HepG2 (cell line): ENCODE results near the gene TBX10. TPM values are rescaled to one million over a fixed set of nuclear protein-coding genes. Genes with fewer than 3 reads are reported as not detected.

ENCODE experiments used
- ARID2 ChIP-seq: sonication (generic); formaldehyde crosslinking; IDR thresholded peaks from 2 replicates; pipeline ENCODE4 v1.8.1; 2022; ENCODE audit warnings: mild to moderate bottlenecking, missing genetic modification reagents, borderline replicate concordance
- ATF2 ChIP-seq: sonication (generic); formaldehyde crosslinking; IDR thresholded peaks from 2 replicates; pipeline ENCODE4 v1.4.0; 2020; ENCODE audit warnings: missing genetic modification reagents
- CEBPB ChIP-seq: IDR thresholded peaks from 2 replicates; pipeline ENCODE4 v1.6.1; 2011; ENCODE audit warnings: low read depth, low read length, improper control_type of control experiment, borderline replicate concordance
- CREM ChIP-seq, 2 experiments: sonication (generic) in 1 of 2; formaldehyde crosslinking in 1 of 2; IDR thresholded peaks; 2 replicates each; pipeline versions ENCODE4 v1.4.0 to v1.6.1; 2016 to 2020; ENCODE audit warnings: antibody characterized with exemption in 1 of 2, mild to moderate bottlenecking in 1 of 2, missing genetic modification reagents in 1 of 2
- HOXA3 ChIP-seq: sonication (generic); formaldehyde crosslinking; IDR thresholded peaks from 2 replicates; pipeline ENCODE4 v1.5.0; 2020; ENCODE audit warnings: missing genetic modification reagents
- KAT7 ChIP-seq: IDR thresholded peaks from 2 replicates; pipeline ENCODE4 v1.6.1; 2018; ENCODE audit warnings: borderline replicate concordance, missing compliant biosample characterization
- KLF6 ChIP-seq: IDR thresholded peaks from 2 replicates; pipeline ENCODE4 v1.8.0; 2016; ENCODE audit warnings: missing biosample characterization, missing genetic modification reagents
- NR2F1 ChIP-seq, 2 experiments: fragments of 450-650 bp in 1 of 2; formaldehyde crosslinking in 1 of 2; IDR thresholded peaks; 2 replicates each; pipeline versions ENCODE4 v1.5.0 to v1.6.1; 2016 to 2020; ENCODE audit warnings: mild to moderate bottlenecking in 1 of 2, missing compliant biosample characterization in 1 of 2, missing genetic modification reagents in 1 of 2, moderate library complexity in 1 of 2
- NR2F6 ChIP-seq, 2 experiments: IDR thresholded peaks; 2 replicates each; pipeline ENCODE4 v1.6.1; 2016; ENCODE audit warnings: antibody characterized with exemption in 1 of 2, mild to moderate bottlenecking in 1 of 2
- PAXIP1 ChIP-seq: sonication (generic); formaldehyde crosslinking; conservative IDR thresholded peaks from 2 replicates; pipeline ENCODE4 v1.4.0; 2020; ENCODE audit warnings: mild to moderate bottlenecking, missing genetic modification reagents, moderate library complexity
- SAP130 ChIP-seq: IDR thresholded peaks from 2 replicates; pipeline ENCODE4 v1.6.1; 2016; ENCODE audit warnings: low read depth
- TOPORS ChIP-seq: sonication (generic); formaldehyde crosslinking; IDR thresholded peaks from 2 replicates; pipeline ENCODE4 v1.8.0; 2023; ENCODE audit warnings: mild to moderate bottlenecking, missing genetic modification reagents
- YY1 ChIP-seq: IDR thresholded peaks from 2 replicates; pipeline ENCODE4 v1.6.1; 2011; ENCODE audit warnings: low read length, low read depth, moderate library complexity, mild to moderate bottlenecking; ENCODE audit not compliant: insufficient read depth, insufficient replicate concordance
- ZBTB10 ChIP-seq: sonication (generic); formaldehyde crosslinking; IDR thresholded peaks from 2 replicates; pipeline ENCODE4 v1.4.0; 2020; ENCODE audit warnings: missing genetic modification reagents, borderline replicate concordance
- ZFX ChIP-seq: sonication (generic); formaldehyde crosslinking; IDR thresholded peaks from 2 replicates; pipeline ENCODE4 v1.4.0; 2020; ENCODE audit warnings: mild to moderate bottlenecking, low read depth, missing genetic modification reagents, moderate library complexity
- ZNF207 ChIP-seq: fragments of 450-650 bp; IDR thresholded peaks from 2 replicates; pipeline ENCODE4 v1.6.1; 2016; ENCODE audit warnings: antibody characterized with exemption, borderline replicate concordance
- ZNF30 ChIP-seq: sonication (generic); formaldehyde crosslinking; IDR thresholded peaks from 2 replicates; pipeline ENCODE4 v1.5.0; 2020; ENCODE audit warnings: mild to moderate bottlenecking, missing genetic modification reagents
- ZNF335 ChIP-seq: sonication (generic); formaldehyde crosslinking; IDR thresholded peaks from 2 replicates; pipeline ENCODE4 v1.4.0; 2020; ENCODE audit warnings: missing genetic modification reagents
- polyA plus RNA-seq, 8 experiments: library from polyadenylated mRNA; depleted of rRNA in 3 of 8; stranded (reverse) in 7 of 8; unstranded in 1 of 8; fragments of >200 nt; fragmentation: Illumina TruSeq in 4 of 8; extraction: Trizol in 4 of 8; gene quantifications; 2 replicates each; pipeline versions ENCODE4 v1.2.1 to v1.2.3, GENCODE V29; 2011 to 2016; ENCODE audit warnings: low read depth in 4 of 8, missing spikeins in 1 of 8, mixed read lengths in 1 of 8; ENCODE audit not compliant: insufficient read depth in 1 of 8
- total RNA-seq, 5 experiments: library from RNA; depleted of rRNA; stranded (reverse); fragments of >200 nt; fragmentation: Illumina TruSeq; extraction: Trizol; gene quantifications; 2 replicates each; pipeline ENCODE4 v1.2.3, GENCODE V29; 2016; ENCODE audit warnings: low read depth in 1 of 5
- TF ChIP-seq, protein P1 (sequence below): sonication (generic); formaldehyde crosslinking; IDR thresholded peaks from 2 replicates; pipeline ENCODE4 v1.4.0; 2020; ENCODE audit warnings: missing genetic modification reagents

TBX10 gene
- total and polyA plus RNA-seq, 2 of the 13 experiments (the other 11 are each of a cell fraction or from before 2014, with no cell fraction given) = 0.27 to 1.7 TPM

DNA sequence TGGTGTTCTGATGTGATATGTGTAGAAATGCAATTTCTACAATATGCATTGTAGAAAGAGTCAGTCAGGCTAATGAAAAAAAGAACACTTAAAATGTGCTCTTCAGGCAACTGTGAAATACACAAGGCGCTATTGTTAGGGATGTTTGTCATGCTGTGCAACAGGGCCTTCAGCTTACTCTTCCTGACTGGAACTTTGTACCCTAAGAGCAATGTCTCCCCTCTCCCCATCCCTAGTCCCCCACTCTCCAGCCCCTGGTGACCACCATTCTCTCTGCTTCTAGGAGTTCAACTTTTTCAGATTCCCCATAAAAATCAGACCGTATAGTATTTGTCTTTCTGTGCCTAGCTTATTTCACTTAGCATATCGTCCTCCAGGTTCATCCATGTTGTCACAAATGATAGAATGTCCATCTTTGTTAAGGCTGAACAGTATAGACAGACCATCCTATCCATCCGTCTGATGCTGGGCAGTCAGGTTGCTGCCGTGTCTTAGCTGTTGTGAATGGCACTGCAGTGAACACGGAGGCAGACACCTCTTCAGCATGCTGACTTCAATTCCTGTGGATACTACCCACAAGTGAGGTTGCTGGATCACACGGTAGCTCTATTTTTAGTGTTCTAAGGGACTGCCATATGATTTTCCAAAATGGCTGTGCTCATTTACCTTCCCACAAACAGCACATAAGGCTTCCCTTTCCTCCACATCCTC is 22.2 kb downstream of the TBX10 start (continued):
- TF ChIP-seq ATF2 (CRISPR knock-in tag) (no peak), KLF6 (CRISPR knock-in tag) (no peak), ZNF207 (no peak), PAXIP1 (peak; percentile 84), YY1 (no peak), NR2F6 (IDR thresholded peaks at IDR 0.05) (peak; percentile 65; the same call in 1 of the 2 replicates), NR2F6 (CRISPR knock-in tag; IDR thresholded peaks at IDR 0.05) (peak; percentile 50; the same call in 1 of the 2 replicates), SAP130 (peak; percentile 54; the same call in 1 of the 2 replicates), ZNF30 (CRISPR knock-in tag) (no peak), CREM (IDR thresholded peaks at IDR 0.05) (0 out of 2 replicates have a peak, but pooled peaks have one; percentile 16), CREM (CRISPR knock-in tag; IDR thresholded peaks at IDR 0.05) (no peak), KAT7 (no peak), TOPORS (CRISPR knock-in tag) (no peak), CEBPB (peak; percentile 57; the same call in 1 of the 2 replicates), ZNF335 (CRISPR knock-in tag) (no peak), HOXA3 (CRISPR knock-in tag) (peak; percentile 41; the same call in 1 of the 2 replicates), NR2F1 (CRISPR knock-in tag; IDR thresholded peaks at IDR 0.05) (0 out of 4 replicates have a peak, but pooled peaks of 1 of the 2 experiments have one; percentile 17), ZBTB10 (CRISPR knock-in tag) (0 out of 2 replicates have a peak, but pooled peaks have one; percentile 53), ZFX (CRISPR knock-in tag) (0 out of 2 replicates have a peak, but pooled peaks have one; percentile 27), ARID2 (CRISPR knock-in tag) (no peak)
- TF ChIP-seq, protein P1, sequence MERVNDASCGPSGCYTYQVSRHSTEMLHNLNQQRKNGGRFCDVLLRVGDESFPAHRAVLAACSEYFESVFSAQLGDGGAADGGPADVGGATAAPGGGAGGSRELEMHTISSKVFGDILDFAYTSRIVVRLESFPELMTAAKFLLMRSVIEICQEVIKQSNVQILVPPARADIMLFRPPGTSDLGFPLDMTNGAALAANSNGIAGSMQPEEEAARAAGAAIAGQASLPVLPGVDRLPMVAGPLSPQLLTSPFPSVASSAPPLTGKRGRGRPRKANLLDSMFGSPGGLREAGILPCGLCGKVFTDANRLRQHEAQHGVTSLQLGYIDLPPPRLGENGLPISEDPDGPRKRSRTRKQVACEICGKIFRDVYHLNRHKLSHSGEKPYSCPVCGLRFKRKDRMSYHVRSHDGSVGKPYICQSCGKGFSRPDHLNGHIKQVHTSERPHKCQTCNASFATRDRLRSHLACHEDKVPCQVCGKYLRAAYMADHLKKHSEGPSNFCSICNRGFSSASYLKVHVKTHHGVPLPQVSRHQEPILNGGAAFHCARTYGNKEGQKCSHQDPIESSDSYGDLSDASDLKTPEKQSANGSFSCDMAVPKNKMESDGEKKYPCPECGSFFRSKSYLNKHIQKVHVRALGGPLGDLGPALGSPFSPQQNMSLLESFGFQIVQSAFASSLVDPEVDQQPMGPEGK (CRISPR knock-in tag) = peak; percentile 54; the same call in 1 of the 2 replicates
